Measurements from ENCODE around the gene NUP62CL.
"Not testable (repeated sequence)": the region's sequence is repeated elsewhere in the genome, so short reads cannot be mapped to it uniquely, and the experiment has no call there.

The NUP62CL gene, protein sequence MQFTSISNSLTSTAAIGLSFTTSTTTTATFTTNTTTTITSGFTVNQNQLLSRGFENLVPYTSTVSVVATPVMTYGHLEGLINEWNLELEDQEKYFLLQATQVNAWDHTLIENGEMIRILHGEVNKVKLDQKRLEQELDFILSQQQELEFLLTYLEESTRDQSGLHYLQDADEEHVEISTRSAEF

DNA sequence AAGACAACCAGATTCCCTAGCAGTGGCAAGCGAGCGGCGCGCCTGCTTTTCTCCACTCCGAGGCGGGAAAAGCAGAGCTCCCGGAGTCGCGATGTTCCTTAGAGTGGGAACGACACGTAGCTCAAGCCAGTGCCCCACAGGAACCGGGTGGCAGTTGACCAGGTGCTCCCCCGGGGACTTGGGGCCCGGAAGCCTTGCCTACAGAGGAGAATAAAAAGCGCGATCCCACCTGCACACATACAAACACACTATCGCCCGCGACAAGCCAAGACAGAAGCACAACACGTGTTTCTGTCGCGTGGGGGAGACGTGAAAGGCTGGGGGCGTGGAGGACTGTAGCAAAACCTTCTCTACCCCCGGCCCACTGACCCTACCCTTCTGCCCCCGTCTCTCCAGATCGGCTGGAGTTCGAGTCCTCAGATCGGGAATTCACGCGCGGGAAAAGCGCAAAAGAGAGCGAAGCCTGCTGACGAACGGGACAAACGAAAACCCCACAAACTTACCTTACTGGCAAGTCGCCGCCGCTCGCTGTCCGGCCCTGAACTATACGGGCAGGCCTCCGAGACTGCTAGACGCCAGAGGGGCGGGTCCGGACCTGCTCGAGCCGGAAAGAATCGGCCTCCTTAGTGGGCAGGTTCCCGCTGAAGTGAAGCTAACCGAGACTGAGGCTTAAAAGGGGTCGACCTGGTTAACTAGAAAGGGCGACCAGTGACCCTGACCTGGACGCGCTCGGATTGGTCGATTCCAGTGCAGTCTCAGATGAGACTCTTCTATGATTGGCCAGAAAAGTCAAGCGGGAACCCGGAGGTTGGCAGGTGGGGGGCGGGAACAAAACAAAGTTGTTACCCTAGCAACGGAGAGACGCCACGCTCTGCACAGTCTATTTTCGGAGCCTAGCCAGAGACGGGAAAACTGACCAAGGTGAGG lies at the start of gene NUP62CL, which contains the start of gene DNAAF6:
NUP62CL (minus strand) TSS at position 664 of the 927 bp plus-strand sequence. CDS start 31,287 bp downstream, outside the sequence.
DNAAF6 (plus strand) TSS at position 842 of the 927 bp plus-strand sequence. CDS start 6,265 bp downstream, outside the sequence.
- DNase-seq, result peak; percentile 68

DNA sequence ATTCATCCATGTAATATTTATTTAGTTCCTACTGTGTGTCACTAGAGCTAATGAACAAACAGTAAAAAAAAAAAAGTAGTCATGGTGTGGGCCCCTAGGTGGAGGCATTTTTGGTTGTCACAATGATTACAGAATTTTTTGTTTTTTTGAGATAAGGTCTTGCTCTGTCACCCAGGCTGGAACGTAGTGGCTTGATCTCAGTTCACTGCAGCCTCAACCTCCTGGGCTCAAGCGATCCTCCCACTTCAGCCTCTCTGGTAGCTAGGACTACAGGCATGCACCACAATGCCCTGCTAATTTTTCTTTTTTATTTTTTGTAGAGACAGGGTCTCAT lies 22.2 kb upstream of the NUP62CL start:
- DNase-seq, result no peak

DNA sequence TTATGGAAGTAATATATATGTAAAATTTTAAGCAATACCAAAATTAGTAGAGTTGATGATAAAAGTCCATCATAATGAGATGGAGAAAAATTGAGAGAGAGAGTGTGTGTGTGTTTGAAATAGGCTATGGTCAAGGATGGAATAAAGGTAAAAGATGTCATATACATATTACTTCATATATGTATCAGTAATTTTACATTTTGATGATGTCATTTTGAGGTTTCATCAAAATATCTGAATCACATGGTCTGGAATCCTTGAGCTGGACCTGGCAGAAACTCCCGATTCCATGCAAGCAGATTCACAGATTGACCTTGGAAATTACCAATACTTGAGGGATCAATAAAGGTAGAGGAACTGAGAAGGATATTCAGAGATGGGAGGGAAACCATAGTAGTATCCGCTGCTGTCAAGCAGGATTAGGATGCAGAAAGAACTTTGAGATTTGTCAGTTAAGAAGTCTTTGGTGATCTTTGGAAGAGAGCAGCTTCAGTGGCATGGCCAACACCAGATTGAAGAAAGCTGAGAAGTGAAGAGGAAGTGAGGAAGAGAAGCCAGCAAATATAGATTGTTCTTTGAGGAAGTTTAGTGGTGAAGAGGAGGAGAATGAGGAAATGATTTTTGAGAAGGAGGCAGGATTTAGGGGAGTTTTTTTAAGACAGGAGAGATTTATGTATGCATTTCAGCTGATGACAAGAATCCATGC lies 21.7 kb upstream of the NUP62CL start:
- no peak for DNase-seq

DNA sequence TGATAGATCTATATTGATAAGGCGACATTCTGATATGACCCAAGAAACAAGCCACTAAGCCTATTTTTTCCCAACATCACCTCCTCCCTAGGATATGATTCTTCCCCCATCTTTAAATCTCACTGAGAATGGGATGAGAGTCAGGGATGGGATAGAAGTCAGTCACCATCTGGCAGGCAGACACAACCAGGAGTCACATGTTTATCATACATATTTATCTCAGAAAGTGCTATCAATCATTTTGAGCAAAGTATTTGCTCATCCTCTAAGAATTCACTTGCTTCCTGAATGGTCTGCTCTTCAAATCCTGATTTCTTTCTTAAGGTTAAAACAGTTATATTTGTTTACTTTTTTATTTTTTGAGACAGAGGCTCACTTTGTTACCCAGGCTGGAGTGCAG lies 20.5 kb upstream of the NUP62CL start:
- DNase-seq, result no peak

DNA sequence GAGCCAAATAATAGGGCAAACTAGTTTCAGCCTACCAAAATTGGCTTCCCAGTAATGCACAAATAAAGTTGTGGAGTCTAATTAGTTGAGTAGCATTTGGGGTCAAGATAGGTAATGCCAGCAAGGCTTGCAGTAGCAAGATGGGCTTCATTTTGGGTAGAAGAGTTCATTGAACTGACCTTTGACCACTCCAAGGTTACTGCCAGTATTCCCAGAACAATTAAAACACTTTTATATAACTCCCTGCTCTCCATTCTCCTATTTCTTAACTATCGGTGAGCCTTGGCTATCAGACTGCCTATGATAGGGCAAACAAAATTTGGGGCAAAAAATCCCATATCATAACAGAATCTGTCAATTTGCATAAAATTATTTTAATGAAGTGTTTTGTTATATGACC lies 7.2 kb upstream of the NUP62CL start:
- no peak for DNase-seq

DNA sequence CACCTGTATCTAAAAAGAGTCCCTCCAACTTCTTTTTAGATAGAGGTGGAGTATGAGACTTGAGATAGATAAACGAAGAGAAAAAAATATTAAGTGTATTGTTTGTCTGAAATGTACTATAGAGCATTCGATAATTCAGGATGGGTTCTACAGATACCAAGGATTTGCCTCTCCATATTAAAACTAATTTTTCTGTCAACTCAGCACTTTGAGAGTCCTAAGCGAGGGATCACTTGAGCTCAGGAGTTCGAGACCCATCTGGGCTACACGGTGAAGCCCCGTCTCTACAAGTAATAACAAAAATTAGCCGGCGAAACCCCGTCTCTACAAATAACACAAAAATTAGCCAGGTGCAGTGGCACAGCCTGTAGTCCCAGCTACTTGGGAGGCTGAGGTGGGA lies 1.7 kb upstream of the NUP62CL start:
- no peak for DNase-seq

DNA sequence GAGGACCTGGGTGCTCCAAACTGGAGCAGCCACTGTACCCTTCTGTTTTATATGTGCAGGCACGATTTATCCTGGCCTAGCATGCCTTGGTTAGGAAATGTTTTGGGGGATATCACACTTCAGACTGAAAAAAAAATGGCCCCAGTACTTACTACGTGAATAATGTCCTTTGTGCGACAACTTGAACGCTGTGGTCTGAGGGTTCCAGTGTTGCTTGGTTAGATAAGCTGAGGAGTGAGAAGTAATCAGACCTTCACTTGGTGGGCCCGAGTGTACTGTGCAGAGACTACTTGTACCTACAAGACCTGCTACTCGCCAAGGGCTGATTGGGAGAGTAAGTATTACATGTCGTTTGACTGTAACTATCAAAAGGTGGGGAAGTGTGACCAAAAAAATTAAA lies 856 bp upstream of the NUP62CL start:
- DNase-seq, result no peak

DNA sequence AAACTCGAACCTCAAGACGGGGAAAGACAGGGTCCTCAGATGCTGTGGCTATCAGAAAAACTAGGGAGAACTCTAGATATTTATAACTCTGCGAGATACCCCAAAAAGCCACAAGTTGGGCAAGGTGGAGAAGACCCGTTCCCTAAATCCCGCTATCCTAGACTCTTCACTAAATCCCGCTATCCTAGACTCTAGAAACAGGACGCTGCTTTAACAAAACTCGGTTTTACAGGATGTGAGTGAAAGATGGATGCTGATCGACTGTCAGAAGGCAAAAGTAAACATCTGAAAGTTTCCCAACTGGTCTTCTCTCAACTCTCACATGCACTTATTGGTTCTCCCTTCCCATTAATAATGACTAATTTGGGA lies 448 bp upstream of the NUP62CL start:
- DNase-seq, result no peak

DNA sequence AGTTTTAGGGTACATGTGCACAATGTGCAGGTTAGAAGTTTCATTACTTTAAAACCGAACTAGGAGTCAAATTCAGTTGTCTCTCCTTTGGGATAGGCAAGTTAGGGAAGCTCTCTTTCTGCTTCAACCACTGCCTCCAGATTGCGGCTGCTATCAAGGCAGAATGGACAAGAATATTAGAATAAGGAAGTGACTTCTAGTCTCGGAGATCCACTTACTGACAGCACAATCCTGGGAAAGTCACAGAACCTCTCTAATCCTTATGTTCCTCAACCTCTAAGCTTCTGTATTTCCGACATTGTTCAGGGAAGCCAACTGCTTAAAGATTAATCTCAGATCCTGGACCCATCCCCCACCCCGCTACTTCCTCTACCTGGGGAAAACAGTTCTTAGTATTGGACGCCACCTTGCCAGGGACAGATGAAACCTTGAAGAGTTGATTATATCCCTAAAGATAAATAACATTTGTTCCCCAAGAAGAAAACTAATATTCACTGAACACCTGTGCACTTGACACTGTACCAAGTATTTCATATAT lies 2.1 kb downstream of the NUP62CL start:
- no peak for DNase-seq

DNA sequence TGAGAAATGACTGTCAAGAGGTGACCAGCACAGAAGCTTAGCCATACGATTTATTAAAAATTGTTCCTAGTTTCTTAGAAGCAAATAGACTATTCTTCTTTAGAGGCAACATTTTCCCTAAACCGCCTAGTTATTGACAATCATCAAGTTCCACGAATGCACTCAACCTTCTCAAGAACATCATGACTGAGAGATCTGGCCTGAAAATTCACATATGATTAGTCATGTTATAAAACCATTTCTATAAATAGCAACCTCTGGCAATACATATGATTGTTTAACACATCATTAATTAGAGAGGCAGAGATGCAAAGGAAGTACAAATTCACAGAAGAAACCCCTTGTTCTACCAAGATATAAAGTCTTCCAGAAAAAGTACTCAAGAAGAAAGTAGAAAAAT lies 6.7 kb downstream of the NUP62CL start:
- DNase-seq, result no peak

DNA sequence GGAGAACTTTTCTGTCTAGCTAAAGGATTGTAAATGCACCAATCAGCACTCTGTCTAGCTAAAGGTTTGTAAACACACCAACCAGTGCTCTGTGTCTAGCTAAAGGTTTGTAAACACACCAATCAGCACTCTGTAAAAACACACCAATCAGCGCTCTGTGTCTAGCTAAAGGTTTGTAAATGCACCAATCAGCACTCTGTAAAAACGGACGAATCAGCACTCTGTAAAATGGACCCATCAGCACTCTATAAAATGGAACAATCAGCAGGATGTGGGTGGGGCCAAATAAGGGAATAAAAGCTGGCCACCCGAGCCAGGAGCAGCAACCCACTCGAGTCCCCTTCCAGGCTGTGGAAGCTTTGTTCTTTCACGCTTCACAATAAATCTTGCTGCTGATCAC lies 8.2 kb downstream of the NUP62CL start:
- DNase-seq, result not testable (repeated sequence)

DNA sequence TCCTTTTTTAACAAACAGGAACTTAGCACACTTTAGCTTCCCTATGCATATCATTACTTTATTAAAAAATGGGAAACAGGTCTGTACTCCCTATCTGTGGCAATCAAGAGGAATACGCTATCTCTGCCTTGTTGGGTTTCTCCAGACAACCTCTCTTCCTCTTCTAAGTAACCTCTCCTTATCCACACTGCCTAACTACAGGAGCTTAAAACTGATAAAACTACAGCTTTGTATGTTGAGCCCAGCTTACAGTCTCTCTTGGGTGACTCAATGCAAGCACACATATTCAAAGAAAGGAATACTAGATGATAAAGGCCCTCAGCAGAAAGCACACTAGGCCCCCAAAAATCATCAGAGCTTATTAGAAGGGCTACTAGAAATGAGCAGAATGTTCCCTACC lies 8.9 kb downstream of the NUP62CL start:
- DNase-seq, result no peak

DNA sequence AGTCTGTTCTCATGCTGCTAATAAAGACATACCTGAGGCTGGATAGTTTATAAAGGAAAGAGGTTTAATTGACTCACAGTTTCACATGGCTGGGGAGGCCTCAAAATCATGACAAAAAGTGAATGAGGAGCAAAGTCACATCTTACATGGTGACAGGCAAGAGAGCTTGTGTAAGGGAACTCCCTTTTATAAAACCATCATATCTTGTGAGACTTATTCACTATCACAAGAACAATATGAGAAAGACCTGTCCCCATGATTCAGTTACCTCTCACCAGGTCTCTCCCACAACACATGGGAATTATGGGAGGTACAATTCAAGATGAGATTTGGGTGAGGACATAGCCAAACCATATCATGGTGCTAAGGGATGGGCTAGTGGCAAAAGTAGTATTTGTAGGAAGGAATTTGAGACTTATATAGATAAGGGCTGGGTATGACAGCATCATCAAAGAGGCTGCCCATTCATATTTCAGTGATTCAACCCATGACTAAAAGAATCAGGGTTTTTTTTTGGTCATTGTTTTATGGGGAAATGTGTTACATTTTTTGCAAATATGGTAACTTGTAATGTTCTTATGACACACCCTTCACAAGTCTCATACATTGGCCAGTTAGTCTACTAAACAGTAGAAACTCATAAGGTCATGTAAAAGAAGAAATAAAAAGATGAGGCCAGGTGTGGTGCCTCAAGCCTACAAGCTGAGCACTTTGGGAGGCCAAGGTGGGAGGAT lies 34.7 kb downstream of the NUP62CL start:
- DNase-seq, result no peak

DNA sequence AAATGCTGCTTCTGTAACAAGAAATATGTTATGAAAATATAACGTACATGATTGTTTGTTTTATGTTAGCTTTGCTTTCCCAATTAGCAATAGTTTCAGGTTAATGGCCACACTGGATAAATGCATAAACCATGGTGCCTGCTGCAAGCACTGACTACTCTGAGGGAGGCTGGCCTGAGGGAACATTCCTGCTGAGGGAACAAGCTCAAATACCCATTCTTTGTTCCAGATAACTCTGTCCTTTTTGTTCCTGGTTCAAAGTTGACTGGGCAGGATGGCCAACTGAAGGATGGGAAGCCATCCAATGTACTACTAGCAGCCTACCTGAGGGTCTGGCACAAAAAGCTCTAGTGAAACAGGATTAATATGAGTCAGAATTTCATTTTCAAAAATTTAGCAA lies 37.5 kb downstream of the NUP62CL start:
- no peak for DNase-seq

DNA sequence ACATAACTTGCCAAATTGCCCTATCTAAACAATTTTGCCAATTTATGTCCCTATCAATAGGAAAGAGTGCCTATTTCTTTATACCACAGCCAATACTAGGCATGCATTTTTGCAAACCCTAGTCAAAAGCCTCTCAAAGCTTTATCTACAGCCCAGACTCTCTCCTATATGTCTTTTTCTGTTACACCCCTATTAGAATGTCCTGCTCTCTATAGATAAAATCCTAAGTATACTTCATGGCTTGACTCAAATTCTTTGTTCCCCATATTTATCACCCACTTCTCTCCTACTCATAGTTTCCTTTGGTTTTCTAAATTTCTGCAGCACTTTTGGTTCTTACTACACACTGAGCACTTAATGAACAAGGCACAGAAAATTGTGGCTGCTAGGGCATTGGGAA lies 38.0 kb downstream of the NUP62CL start:
- no peak for DNase-seq

DNA sequence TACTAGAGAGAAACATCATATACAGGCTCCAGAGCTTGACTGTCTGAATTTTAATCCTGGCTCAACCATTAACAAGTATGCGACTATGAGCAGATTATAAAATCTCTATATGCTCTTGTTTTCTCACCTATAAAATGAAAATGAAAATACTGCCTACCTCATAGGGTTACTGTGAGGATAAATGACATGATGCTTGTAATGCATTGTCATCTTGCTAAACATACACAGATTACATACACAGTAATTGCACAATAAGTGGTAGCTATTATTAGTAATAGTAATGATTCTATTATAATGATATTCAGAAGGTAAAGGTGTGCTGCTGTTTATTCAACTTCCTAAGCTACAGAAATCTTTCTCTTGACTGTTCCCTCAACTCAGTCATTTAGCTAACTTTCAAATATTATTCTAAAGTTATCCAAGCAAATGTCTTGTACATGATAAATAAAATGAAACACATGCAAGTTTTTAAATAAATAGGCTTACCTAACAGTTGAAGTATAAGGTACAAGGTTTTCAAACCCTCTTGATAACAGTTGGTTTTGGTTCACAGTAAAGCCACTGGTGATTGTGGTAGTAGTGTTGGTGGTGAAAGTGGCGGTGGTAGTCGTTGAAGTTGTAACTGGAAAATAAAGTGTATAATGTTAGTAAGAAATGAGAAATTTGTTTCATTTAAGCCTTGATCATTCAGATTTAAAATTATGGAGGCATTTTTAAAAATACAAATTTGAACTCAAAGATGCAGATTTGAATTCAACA lies 38.9 kb downstream of the NUP62CL start:
- no peak for DNase-seq

DNA sequence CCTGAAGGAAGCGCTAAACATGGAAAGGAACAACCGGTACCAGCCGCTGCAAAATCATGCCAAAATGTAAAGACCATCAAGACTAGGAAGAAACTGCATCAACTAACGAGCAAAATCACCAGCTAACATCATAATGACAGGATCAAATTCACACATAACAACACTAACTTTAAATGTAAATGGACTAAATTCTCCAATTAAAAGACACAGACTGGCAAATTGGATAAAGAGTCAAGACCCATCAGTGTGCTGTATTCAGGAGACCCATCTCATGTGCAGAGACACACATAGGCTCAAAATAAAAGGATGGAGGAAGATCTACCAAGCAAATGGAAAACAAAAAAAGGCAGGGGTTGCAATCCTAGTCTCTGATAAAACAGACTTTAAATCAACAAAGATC lies 48.6 kb downstream of the NUP62CL start:
- DNase-seq, result not testable (repeated sequence)

DNA sequence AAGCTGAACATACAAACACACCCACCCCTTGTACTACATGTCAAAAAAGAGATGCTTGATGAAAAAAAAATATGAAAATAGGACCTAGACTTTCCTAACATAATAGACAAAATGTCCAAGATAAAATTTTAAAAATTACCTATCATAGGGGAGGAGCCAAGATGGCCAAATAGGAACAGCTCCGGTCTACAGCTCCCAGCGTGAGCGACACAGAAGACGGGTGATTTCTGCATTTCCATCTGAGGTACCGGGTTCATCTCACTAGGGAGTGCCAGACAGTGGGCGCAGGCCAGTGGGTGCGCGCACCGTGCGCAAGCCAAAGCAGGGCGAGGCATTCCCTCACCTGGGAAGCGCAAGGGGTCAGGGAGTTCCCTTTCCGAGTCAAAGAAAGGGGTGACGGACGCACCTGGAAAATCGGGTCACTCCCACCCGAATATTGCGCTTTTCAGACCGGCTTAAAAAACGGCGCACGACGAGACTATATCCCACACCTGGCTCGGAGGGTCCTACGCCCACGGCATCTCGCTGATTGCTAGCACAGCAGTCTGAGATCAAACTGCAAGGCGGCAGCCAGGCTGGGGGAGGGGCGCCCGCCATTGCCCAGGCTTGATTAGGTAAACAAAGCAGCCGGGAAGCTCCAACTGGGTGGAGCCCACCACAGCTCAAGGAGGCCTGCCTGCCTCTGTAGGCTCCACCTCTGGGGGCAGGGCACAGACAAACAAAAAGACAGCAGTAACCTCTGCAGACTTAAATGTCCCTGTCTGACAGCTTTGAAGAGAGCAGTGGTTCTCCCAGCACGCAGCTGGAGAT lies 50.4 kb downstream of the NUP62CL start:
- not testable (repeated sequence) for DNase-seq

DNA sequence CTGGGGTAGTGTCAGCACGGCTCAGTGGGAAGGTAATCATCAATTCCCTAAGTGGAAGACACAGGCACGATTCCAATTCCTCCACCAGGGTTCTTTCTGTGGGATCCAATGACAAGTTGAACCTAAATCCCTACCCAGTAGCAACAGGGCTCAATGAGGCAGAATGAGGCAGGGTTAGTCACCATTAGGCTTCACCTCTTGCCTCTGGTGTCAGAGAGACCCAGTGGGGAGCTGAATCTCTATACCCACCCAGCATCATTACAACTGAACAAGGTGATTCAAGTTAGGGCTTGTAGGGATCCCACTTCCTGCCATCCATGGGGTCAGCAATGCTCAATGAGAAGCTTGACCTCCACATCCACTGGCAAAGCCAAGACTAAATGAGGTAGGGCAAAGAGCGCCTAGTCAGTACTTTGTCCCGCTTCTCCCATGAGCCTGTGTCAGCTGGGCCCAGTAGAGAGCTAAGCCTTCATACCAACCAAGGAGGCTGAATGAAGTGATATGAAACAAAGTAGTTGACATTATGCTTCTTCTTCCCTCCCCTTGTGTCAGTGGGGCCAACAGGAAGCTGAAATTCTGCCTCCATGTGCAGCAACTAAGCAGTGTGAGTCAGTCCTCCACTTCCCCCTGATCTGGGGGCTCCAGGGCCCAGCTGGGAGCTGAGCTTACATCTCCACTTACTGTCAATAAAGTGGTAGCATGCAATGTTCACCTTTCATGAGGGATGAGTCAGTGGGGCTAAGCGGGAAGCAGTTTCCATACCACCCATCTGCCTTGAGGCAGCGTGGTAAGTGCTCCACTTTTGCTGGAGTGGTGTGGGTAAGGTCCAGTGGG lies 51.2 kb downstream of the NUP62CL start:
- peak; percentile 9 for DNase-seq

DNA sequence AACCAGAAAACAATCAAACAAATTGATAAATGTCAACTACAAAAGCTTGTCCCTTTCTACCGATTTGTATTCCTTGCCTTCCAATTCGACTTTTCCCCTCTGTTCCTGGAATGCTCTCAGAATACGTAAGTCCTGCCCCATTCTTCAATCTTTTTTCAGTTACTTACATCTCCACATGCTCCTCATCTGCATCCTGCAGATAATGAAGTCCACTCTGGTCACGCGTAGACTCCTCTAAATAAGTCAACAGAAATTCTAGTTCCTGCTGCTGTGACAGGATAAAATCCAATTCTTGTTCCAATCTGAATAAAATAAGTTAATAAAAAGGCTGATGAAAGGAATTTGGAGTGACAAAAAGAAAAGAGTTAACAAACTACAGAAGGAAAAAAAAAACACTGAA lies 53.2 kb downstream of the NUP62CL start:
- DNase-seq, result no peak

All from activated naive CD4-positive, alpha-beta T cell treated with Interleukin-2 at 50 U/mL for 16 hours (primary cell).